HFF-Myc (cell line): Measurements from ENCODE around the gene TNNT3.

Experiments used
- DNase-seq: peaks from one replicate; pipeline ENCODE4 v3.0.0-alpha.2; 2011; ENCODE audit warnings: low read depth; ENCODE audit errors: extremely low read depth
- H3K4me3 ChIP-seq: replicated peaks from 2 replicates; pipeline ENCODE4 v1.5.1; 2011; ENCODE audit warnings: low read depth, mild to moderate bottlenecking, control low read depth, low read length
- CTCF ChIP-seq: IDR thresholded peaks from 2 replicates; pipeline ENCODE4 v1.5.1; 2012; ENCODE audit warnings: mild to moderate bottlenecking, low read depth, low read length, control low read depth; ENCODE audit errors: missing control alignments

Gene TNNT3

DNA sequence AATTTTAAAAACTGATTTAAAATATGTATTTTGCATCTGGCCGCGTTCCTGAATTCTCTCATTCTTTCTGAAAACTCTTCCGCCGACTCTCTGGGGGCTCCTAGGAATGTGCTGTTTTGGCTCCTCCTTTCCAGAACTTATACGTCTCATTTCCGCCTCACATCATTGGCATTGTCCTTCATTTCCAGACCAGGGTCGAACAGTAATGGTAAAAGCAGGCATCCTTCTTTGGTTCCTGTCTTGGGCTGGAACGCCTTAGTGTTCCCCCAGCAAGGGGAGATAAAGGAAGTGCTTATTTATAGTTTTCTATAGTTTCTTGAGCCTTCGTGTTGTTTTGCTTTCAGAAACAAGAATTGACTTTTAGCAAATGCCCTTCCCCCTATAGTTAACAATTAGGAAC, 10.9 kb upstream of the TNNT3 start:
- TF ChIP-seq CTCF = no peak
- no peak overlapping the region for H3K4me3 ChIP-seq
- DNase-seq = no peak

- DNase-seq = no peak
- H3K4me3 ChIP-seq = no peak overlapping the region
- TF ChIP-seq CTCF = no peak
These were observed 10.0 kb upstream of the TNNT3 start for GRCh38 chr11:1909524-1909923.

DNA sequence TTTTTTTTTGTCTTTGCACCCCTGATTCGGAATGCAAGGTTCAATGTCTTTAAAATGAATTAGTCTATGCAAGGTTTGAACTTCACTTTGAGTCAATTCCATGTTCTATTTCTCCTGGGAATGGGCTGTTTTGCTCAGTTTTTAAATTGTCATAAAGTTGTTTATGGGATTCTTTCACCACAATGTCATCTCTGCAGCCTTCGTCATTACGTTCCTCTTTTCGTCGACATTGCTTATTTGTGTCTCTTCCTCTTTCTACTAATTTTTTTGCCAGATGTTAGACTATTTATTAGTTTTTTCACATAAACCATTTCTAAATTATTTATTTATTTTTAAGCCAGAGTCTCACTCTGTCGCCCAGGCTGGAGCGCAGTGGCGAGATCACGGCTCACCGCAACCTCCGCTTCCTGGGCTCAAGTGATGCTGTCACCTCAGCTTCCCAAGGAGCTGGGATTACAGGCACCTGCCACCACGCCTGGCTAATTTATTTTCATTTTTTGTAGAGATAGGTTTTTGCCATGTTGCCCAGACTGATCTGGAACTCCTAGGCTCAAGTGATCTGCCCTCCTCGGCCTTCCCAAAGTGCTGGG, 7.1 kb upstream of the TNNT3 start:
- DNase-seq = no peak
- no peak for TF ChIP-seq CTCF

GRCh38 chr11:1913271-1914060, 6.0 kb upstream of the TNNT3 start:
- no peak for TF ChIP-seq CTCF
- DNase-seq = no peak
- H3K4me3 ChIP-seq = no peak overlapping the region

More for the DNA sequence above, 7.1 kb upstream of the TNNT3 start:
- H3K4me3 ChIP-seq = no peak overlapping the region

GRCh38 chr11:1915795-1916131, 3.7 kb upstream of the TNNT3 start:
- no peak overlapping the region for H3K4me3 ChIP-seq
- no peak for TF ChIP-seq CTCF
- DNase-seq = no peak

GRCh38 chr11:1916132-1916985, 3.1 kb upstream of the TNNT3 start:
- H3K4me3 ChIP-seq = no peak overlapping the region
- no peak for DNase-seq
- no peak for TF ChIP-seq CTCF
